ENCODE results near the gene KRAS.
A peak's percentile ranks its signal among the peaks of the same experiment; 100 is the strongest.
"Not testable (repeated sequence)": the region's sequence is repeated elsewhere in the genome, so short reads cannot be mapped to it uniquely, and the experiment has no call there.

The KRAS gene

GRCh38 chr12:25250744-25251730, at the start of gene KRAS:
Gene KRAS, minus strand, starts transcription at chr12:25250929.
- peak within 1 kb of the TSS; percentile 90 for H3K27ac ChIP-seq
- TF ChIP-seq, protein P1, sequence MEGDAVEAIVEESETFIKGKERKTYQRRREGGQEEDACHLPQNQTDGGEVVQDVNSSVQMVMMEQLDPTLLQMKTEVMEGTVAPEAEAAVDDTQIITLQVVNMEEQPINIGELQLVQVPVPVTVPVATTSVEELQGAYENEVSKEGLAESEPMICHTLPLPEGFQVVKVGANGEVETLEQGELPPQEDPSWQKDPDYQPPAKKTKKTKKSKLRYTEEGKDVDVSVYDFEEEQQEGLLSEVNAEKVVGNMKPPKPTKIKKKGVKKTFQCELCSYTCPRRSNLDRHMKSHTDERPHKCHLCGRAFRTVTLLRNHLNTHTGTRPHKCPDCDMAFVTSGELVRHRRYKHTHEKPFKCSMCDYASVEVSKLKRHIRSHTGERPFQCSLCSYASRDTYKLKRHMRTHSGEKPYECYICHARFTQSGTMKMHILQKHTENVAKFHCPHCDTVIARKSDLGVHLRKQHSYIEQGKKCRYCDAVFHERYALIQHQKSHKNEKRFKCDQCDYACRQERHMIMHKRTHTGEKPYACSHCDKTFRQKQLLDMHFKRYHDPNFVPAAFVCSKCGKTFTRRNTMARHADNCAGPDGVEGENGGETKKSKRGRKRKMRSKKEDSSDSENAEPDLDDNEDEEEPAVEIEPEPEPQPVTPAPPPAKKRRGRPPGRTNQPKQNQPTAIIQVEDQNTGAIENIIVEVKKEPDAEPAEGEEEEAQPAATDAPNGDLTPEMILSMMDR (conservative IDR thresholded peaks at IDR 0.05) = no peak

- TF ChIP-seq, protein P1 (conservative IDR thresholded peaks at IDR 0.05) = no peak
- no peak overlapping the region for H3K27ac ChIP-seq
Observed at GRCh38 chr12:25296381-25296780, 45.7 kb upstream of the KRAS start.

DNA sequence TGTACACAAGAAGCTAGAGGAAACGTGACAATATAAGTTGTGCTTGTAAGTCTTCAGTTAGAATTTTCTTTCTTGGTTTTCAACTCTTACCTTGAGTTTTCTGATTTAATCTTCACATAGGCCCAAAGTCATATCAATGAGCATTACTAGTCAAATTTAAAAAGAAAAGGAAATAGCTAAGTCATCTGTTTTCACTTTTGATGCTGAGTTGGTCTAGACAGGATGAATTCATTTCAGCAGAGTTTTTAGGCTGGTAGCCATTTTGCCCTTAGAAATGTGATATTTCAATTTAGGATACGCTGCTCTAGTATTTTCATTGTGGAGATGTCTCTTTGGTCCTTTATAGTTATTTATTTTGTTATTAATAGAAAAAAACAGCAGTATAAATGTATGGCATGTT, 44.6 kb upstream of the KRAS start:
- no peak overlapping the region for H3K27ac ChIP-seq
- TF ChIP-seq, protein P1 (conservative IDR thresholded peaks at IDR 0.05) = no peak

GRCh38 chr12:25293653-25294052, 42.9 kb upstream of the KRAS start:
- TF ChIP-seq, protein P1 (conservative IDR thresholded peaks at IDR 0.05) = no peak
- H3K27ac ChIP-seq = no peak overlapping the region

GRCh38 chr12:25292810-25293221, 42.1 kb upstream of the KRAS start:
- not testable (repeated sequence) for H3K27ac ChIP-seq

DNA sequence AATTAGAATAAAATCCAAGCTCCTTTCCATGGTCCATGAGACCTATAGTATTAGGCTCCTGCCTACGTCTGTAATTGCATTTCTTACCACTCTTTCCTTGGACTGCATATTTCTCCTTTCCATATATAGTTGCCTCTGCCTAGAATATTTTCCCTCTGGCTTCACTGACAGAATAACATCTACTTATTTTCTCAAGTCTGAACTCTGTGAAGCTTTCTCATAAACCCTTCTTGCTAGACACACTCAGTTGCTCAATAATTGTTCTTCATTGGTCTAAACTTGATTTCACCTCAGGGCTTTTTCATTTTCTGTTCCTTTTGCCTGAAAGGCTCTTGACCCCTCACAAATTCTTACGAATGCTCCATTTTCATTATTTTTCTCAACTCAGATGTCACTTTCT, 36.9 kb upstream of the KRAS start:
- no peak overlapping the region for H3K27ac ChIP-seq
- TF ChIP-seq, protein P1 (conservative IDR thresholded peaks at IDR 0.05) = no peak

DNA sequence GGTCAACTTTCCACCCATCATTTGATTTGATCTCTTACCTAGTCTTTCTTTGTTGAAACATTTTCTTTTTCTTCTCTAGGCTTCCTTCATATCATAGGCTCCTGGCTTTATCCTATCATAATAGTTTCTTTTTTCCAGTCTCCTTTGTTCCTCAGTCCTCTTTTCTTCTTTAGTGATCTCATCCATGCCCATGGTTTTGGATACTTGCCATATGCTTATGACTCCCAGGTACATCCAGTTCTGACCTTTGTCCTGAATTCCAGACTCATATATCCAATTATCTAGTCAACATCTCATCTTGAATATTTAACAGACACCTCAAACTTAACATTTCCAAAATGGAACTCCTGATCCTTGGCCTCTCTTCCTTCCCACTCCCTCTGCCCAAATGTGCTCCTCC, 36.1 kb upstream of the KRAS start:
- TF ChIP-seq, protein P1 (conservative IDR thresholded peaks at IDR 0.05) = no peak
- no peak overlapping the region for H3K27ac ChIP-seq

DNA sequence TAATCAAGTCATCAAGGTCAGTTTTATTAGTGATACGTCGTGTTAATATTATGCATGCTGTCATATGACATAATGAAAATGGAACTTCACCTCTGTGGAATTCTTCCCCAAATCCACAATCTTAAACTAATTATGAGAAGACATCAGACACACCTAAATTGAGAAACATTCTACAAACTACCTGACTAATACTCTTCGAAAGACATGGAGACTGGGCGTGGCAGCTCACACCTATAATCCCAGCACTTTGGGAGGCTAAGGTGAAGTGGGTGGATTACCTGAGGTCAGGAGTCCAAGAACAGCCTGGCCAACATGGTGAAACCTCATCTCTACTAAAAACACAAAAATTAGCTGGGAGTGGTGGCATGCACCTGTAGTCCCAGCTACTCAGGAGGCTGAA, 33.3 kb upstream of the KRAS start:
- no peak overlapping the region for H3K27ac ChIP-seq
- TF ChIP-seq, protein P1 (conservative IDR thresholded peaks at IDR 0.05) = no peak
